Hematopoietic multipotent progenitor cell treated with erythropoietin and hydrocortisone succinate and interleukin-3 and kit ligand, for 8 days (in vitro differentiated cells): ENCODE results near the gene DYNLT1.
A peak's percentile ranks its signal among the peaks of the same experiment; 100 is the strongest.
"Not testable (repeated sequence)": the region's sequence is repeated elsewhere in the genome, so short reads cannot be mapped to it uniquely, and the experiment has no call there.

Source experiments
- DNase-seq: peaks from one replicate; pipeline ENCODE4 v3.0.0-alpha.2; 2015

The DYNLT1 gene

GRCh38 chr6:158662954-158663624 lies 18.5 kb upstream of the DYNLT1 start:
- no peak for DNase-seq

DNA sequence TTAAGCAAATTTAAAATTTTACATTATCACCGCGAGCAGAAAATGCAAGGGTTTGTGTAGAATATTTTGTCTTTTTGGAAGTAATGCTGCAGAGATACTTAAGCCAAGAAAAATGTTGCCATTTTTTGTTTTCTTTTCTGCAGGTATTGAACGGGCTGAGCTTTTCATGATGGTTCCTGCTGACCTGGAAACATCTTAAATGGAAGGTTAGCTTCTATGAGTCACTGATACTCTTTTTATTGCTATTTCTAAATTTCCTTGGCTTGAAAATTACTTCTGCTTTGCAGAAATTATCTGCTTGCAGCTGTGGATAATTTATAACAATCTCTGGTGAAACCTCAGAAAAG lies 18.0 kb upstream of the DYNLT1 start:
- DNase-seq, result no peak

- no peak for DNase-seq
Observed at GRCh38 chr6:158661156-158661685, 16.7 kb upstream of the DYNLT1 start.

GRCh38 chr6:158660333-158660754 lies 15.8 kb upstream of the DYNLT1 start:
- peak; percentile 47 for DNase-seq

DNA sequence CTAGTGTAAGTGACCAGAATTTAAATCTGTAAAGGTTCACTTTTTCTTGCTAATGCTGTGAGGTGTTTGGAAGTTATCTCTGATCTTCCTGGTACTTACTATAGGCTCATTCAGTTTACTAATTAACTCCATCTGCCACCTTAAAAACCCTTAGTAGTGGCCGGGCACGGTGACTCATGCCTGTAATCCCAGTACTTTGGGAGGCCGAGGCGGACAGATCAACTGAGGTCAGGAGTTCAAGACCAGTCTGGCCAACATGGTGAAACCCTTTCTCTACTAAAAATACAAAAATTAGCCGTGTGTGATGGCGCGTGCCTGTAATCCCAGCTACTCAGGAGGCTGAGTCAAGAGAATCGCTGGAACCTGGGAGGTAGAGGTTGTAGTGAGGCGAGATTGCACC lies 12.4 kb upstream of the DYNLT1 start:
- DNase-seq, result not testable (repeated sequence)

GRCh38 chr6:158655569-158656450 lies 11.3 kb upstream of the DYNLT1 start:
- DNase-seq, result no peak

DNA sequence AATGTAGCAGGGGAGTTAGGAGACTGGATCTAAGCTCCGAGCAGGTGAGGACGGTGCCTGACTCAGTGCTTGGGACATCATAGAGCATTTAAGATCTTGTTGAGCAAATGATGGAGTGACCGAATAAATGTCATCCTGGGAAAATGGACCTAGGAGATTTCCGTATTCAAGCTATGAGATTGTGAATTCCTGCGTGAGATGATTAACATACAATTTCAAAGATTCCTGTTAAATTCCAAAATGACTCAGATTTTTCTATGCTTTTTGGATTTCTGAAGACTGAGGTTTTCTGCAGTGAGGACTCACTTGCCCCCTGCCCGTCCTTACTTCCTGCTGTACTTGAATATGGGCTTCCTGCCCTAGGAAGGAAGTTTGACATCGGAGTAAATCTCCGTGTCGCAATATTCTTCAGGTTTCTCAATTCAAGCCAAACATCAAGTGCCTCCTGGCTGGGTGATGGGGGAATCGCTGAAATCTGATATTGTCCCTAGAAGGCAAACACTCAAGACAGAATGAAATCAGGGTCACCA lies 10.5 kb upstream of the DYNLT1 start:
- no peak for DNase-seq

DNA sequence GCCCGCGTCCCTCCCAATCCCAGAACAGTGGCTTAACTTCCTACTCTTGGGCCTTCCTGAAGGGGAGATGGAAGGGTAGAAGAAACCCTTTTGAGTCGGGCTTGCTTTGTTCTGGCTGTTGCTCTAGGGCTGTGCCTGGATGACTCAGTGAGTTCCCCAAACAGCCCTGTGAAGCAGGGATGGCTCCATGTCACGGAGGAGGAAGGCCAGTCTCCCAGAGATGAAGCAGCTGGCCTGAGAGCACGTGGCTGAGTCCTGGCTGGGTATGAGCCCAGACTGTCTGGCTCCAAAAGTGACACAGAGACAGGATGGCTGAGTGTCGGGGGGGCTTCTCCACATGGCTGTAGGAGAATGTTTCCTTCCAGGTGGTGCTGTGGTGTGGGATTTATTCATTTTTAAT lies 10.0 kb upstream of the DYNLT1 start:
- DNase-seq, result no peak

DNA sequence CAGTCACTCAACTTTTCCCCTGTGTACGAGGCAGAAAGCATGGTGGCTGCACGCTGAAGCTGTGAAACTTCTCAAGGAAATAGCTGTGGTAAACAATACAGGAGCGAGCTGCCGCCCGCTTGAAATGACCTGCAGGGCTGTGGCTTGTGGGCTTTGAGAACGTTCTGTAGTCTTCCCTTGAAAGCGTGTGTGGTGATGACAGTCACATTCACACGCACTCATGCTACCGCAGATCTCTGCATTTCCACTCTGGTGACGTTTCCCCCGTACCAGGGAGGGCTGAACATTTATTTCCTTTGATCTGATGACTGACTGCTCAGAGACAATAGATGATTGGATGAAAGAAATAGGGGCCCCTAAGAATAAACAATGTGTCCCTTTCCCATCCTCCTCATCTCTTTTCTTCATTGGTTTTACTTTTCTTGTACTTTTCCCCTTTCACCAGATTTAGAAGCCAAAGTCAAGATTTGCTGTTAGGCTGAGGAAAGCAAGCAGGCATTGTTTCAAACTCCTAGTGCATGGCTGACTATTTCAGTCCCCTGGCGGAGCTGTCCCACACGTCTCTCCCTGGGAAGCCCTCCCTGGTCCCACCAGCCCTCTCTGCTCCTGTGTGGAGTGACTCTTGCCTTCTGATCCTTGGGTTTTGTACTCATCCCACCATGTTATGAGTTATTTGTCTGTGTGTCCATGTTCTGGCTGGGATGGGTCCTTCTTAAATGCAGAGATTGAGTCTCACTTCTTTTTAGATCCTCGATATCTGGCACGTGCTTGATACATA lies 9.2 kb upstream of the DYNLT1 start:
- no peak for DNase-seq

DNA sequence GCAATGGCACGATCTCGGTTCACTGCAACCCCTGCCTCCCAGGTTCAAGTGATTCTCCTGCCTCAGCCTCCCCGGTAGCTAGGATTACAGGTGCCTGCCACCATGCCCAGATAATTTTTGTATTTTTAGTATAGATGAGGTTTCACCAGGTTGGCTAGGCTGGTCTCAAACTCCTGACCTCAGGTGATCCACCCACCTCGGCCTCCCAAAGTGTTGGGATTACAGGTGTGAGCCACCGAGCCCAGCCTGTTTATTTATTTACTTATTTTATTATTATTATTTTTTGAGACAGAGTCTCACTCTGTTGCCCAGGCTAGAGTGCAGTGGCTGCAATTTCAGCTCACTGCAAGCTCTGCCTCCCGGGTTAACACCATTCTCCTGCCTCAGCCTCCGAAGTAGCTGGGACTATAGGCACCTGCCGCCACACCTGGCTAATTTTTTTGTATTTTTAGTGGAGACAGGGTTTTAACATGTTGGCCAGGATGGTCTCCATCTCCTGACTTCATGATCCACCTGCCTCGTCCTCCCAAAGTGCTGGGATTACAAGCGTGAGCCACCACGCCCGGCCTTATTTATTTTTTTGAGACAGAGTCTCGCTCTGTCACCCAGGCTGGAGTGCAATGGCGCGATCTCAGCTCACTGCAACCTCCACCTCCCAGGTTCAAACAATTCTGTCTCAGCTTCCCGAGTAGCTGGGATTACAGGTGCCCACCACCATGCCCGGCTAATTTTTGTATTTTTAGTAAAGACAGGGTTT lies 7.6 kb upstream of the DYNLT1 start:
- not testable (repeated sequence) for DNase-seq

- peak; percentile 34 for DNase-seq
Observed at GRCh38 chr6:158649289-158650143, 5.0 kb upstream of the DYNLT1 start, which contains the start of gene SYTL3. Gene SYTL3 (plus strand): TSS chr6:158650054. CDS start chr6:158663269, 13,215 bp downstream.

DNA sequence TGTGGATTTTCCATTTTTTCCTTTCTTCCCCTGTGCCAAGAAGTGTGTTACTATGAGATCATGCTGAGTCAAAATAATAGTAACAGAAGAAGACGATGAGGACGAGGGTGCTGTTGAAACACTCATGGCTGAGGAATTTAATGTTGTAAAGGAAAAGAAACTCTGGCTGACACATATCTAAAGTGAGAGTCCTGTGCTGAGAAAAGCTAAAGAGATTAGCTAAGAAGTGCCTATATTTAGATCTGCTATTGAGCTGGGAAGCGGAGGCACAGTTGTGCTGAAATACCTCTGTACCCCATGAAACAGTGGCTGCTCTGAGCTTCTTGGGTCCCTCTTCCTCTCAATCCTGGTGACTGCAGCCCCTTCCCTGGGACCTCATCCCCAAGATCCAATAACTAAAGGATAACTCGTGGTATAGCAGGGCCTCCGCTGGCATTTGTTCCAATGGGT lies 4.2 kb upstream of the DYNLT1 start:
- no peak for DNase-seq

DNA sequence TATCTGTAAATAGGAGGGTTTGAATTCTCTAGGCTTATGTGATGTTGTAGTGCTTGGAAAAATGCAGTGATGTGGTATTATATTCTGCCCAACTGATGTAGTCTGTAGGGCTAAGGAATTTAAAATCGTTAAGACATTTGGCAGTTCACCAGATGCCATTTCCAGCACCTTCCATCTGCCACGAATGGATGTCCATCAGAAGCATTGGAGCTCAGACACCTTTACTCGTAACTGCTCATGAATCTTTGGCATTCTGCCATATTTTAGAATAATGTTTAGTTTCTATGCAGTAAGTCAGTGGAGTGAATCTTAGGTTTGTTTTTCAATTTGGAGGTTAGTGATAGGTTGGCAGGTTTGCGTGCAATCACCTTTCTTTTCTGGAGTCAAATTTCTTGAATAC lies 3.0 kb upstream of the DYNLT1 start:
- no peak for DNase-seq

- no peak for DNase-seq
Observed at GRCh38 chr6:158646023-158646910, 1.7 kb upstream of the DYNLT1 start.

DNA sequence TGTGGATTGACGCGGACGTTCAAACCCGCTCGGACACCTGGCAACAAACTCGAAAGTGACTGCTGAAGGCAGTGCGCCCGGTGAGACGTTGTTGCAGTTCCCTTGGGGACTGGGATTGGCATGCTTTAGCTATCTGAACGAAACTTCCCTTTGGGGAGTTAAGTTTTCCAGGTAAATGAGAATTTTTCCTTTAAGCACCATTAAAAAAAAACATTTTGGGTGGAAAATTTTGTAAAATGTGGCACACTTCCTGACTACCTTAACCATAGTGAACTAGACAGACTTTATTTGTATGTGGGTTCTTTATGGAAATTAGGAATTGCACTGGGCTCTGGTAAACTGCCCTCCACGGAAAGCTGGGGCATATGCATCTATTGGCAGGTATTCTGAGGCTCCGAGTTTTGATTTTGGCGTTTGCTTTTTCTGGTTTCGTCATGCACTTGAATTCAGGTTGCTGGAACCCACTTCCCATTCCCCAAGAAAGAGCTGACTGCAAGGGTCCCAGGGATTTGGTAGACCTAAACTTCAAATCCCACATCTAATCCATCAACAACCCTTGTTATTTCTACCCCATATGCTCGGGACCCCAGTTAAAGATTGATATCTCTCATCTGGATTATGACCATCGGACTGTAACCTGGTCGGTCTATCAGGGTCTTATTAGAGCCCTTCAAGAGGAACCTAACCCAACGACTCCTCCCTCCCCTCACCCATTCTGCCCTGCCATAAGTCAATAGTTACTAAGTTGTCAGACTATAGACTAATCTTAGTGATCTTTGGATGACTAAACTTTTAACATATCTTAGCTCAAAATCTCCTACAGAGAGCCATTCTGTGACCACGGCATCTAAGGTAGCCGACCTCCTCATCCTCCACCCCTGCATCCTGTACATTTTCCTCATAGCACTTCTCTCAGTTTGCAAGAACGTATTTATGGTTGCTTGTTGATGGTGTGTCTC lies 800 bp upstream of the DYNLT1 start:
- DNase-seq, result no peak

DNA sequence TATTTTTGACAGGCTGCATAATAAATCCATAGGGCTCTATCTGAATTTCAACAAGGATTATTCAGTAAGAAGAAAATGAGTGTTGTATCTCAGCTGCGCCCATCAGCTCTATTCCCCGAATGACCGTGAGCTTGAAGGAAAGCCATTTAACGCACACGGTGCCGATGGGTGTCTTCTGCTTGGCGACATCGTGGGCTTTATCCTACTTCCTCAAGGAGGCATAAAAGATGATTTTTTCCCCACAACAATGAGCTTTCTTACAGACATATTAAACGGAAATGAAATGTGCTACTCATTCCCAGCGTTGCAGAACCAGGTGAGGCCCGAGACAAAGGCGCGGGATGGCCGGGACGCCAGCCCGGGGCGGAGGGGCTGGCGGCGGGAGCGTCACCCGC lies 710 bp downstream of the DYNLT1 start:
- peak; percentile 30 for DNase-seq

- no peak for DNase-seq
Observed at GRCh38 chr6:158642097-158642601, 2.4 kb downstream of the DYNLT1 start.

DNA sequence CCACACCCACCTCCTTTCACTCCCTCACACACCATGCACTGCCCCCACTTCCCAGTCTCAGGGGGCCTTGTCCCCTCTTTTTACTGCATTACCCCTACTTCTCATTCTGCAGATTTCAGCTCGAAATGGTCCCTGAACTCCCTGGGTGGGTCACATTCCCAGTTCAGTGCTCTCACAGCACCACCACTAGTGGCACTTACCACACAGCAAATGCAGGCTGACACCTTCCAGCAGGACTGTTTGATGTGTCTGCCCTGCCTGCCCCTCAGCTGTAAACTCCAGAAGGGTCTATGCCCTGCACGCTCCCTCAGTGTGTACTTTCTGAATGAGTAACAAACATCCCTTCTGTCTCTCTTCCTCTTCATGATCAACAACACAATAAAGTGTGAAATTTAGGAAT lies 4.0 kb downstream of the DYNLT1 start:
- no peak for DNase-seq

DNA sequence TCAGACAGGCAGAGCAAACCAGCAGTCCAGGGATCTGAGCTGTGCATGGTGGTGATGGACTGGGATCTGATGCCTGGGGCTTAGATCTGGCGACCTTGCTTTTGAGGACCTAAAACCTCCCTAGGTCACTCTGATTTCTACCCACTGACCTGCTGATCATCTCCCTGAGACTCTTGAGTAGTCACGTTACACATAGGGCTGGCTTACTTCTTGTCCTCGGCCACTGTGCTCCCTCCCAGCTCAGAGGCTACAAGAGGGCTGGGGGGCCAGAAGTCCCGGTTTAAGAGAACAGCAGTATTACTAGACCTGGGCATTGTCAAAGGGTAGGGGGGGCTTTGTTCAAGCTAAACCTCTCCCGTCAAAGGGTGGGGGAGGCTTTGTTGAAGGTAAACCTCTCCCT lies 5.5 kb downstream of the DYNLT1 start:
- DNase-seq, result no peak
